ENCODE measurements around the gene NBDY. TPM values are rescaled to one million over a fixed set of nuclear protein-coding genes. Genes with fewer than 3 reads are reported as not detected.

The NBDY gene
- total and polyA plus RNA-seq, 2 of the 4 experiments (the other 2 are of a cell fraction) = 3.2 to 61.5 TPM

DNA sequence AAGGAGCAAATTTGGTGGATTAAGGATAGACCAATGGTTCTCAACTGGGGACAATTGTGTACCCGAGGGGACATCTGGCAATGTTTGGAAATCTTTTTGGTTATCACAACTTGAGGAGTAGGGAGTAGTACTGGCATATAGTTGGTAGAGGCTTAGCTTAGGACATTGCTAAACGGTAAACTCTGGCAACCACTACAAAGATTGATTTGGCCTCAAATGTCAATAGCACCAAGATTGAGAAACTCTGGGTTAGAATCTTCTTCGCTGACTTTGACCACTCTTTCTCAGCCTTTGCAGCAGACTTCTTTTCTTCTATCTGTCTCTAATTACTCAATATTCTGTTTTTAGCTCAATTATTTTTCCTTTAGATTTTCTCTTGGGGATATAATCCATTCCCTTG is 1.5 kb upstream of the NBDY start:
- Histone ChIP-seq H4K5ac (ENCODE audit: low read depth, low read length) (no peak overlapping the region), H3K4me2 (ENCODE audit: low read depth, low read length) (no peak overlapping the region), H3K9me3 (ENCODE audit: control insufficient read depth, insufficient read depth, low read length) (no peaks in the 10 kb centered on the region), H2AFZ (replicated peaks; ENCODE audit: low read length, poor library complexity) (no peak overlapping the region), H3K56ac (ENCODE audit: extremely low read depth, insufficient read depth, low read length) (no peak overlapping the region), H3K9me1 (ENCODE audit: insufficient read depth, low read length) (no peaks in the 10 kb centered on the region), H3K4ac (ENCODE audit: low read depth, low read length) (no peak overlapping the region), H3K79me1 (ENCODE audit: low read depth in 1 of 2, low read length in 2 of 2) (no peaks in the 10 kb centered on the region; a peak in 2 of 4 replicates), H3K36me3 (ENCODE audit: control insufficient read depth, insufficient read depth, low read length) (no peaks in the 10 kb centered on the region), H4K20me1 (ENCODE audit: insufficient read depth, low read length) (no peaks in the 10 kb centered on the region), H2BK120ac (ENCODE audit: low read depth, low read length) (no peak overlapping the region), H3K18ac (ENCODE audit: low read depth, low read length) (no peak overlapping the region), H2BK15ac (ENCODE audit: low read depth, low read length) (no peak overlapping the region), H2BK5ac (ENCODE audit: low read depth, low read length, poor library complexity, severe bottlenecking) (no peak overlapping the region), H3K9ac (ENCODE audit: low read depth, low read length) (no peak overlapping the region), H3K4me1 (ENCODE audit: control insufficient read depth, insufficient read depth, low read length) (no peaks in the 10 kb centered on the region), H2AK5ac (ENCODE audit: low read depth, low read length) (no peak overlapping the region), H4K8ac (ENCODE audit: low read depth in 2 of 2, low read length in 2 of 2) (no peak overlapping the region), H3K23ac (ENCODE audit: low read depth, low read length) (no peak overlapping the region), H2BK20ac (ENCODE audit: low read depth, low read length) (no peak overlapping the region), H2AK9ac (replicated peaks; ENCODE audit: low read depth, low read length, poor library complexity) (no peak overlapping the region), H3K27me3 (ENCODE audit: control insufficient read depth, insufficient read depth, low read length) (no peaks in the 10 kb centered on the region), H4K91ac (ENCODE audit: insufficient read depth, low read depth, low read length) (no peak overlapping the region), H3K27ac (ENCODE audit: insufficient read depth, low read length) (no peak overlapping the region), H3K14ac (replicated peaks; ENCODE audit: low read depth, low read length) (no peak overlapping the region), H3K4me3 (ENCODE audit: insufficient read depth, low read depth, low read length) (no peak overlapping the region)
- ChIA-PET POLR2A (ENCODE audit: unreplicated experiment) (no interaction called here), CTCF (interaction anchor here (1.7 kb wide), 1 partner anchor 447 kb away, joined by 4 read pairs; no protein-coding TSS in a partner anchor)
- intact Hi-C loops (cut with micrococcal nuclease) (loop anchor here (2.0 to 5.0 kb wide), 2 partner anchors 160 to 445 kb away; no protein-coding TSS in a partner anchor), in situ Hi-C loops (cut with MboI; ENCODE audit: low sequenced_read_pairs) (loop anchor here (25.0 kb wide), 1 partner anchor 1565 kb away; no protein-coding TSS in a partner anchor), dilution Hi-C loops (cut with HindIII; ENCODE audit: low sequenced_read_pairs, unreplicated experiment) (no loop called here)
- WGBS, 2 experiments (ENCODE audit: extremely low coverage in 2 of 2, insufficient read length in 1 of 2) = 65% methylated on average over 2 of the region's 3 CpGs; no CpG with 5 or more reads in 1 of the 2 experiments
- no peak for DNase-seq
- TF ChIP-seq MAFK (IDR thresholded peaks at IDR 0.05; ENCODE audit: low read depth, low read length) = no peak
- no peak for TF ChIP-seq RAD21 (IDR thresholded peaks at IDR 0.05; ENCODE audit: low read length)
- no peak for TF ChIP-seq POLR2A (IDR thresholded peaks at IDR 0.05; ENCODE audit: low read depth, low read length)
- TF ChIP-seq MAZ (IDR thresholded peaks at IDR 0.05; ENCODE audit: borderline replicate concordance, low read depth, low read length) = no peak
- no peak for TF ChIP-seq CHD1 (IDR thresholded peaks at IDR 0.05; ENCODE audit: low read depth, low read length)
- TF ChIP-seq FOS (IDR thresholded peaks at IDR 0.05; ENCODE audit: low read depth, low read length) = no peak
- no peak for TF ChIP-seq MXI1 (IDR thresholded peaks at IDR 0.05; ENCODE audit: borderline replicate concordance, low read depth, low read length)
- TF ChIP-seq SMC3 (IDR thresholded peaks at IDR 0.05; ENCODE audit: low read depth, low read length) = no peak
- no peak for TF ChIP-seq RCOR1 (IDR thresholded peaks at IDR 0.05; ENCODE audit: insufficient replicate concordance, low read length)
- no peak for TF ChIP-seq ELK1 (IDR thresholded peaks at IDR 0.05; ENCODE audit: borderline replicate concordance, low read depth, low read length)
- no peak for TF ChIP-seq RFX5 (IDR thresholded peaks at IDR 0.05; ENCODE audit: low read depth, low read length)
- no peak for TF ChIP-seq NFE2L2 (IDR thresholded peaks at IDR 0.05; ENCODE audit: low read depth, low read length)
- no peak for TF ChIP-seq BHLHE40 (IDR thresholded peaks at IDR 0.05; ENCODE audit: low read depth, low read length)
- no peak for TF ChIP-seq CEBPB (IDR thresholded peaks at IDR 0.05; ENCODE audit: low read depth, low read length)
- TF ChIP-seq, protein P1, sequence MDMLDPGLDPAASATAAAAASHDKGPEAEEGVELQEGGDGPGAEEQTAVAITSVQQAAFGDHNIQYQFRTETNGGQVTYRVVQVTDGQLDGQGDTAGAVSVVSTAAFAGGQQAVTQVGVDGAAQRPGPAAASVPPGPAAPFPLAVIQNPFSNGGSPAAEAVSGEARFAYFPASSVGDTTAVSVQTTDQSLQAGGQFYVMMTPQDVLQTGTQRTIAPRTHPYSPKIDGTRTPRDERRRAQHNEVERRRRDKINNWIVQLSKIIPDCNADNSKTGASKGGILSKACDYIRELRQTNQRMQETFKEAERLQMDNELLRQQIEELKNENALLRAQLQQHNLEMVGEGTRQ (IDR thresholded peaks at IDR 0.05; ENCODE audit: low read depth, low read length) = no peak
- TF ChIP-seq, protein P2, sequence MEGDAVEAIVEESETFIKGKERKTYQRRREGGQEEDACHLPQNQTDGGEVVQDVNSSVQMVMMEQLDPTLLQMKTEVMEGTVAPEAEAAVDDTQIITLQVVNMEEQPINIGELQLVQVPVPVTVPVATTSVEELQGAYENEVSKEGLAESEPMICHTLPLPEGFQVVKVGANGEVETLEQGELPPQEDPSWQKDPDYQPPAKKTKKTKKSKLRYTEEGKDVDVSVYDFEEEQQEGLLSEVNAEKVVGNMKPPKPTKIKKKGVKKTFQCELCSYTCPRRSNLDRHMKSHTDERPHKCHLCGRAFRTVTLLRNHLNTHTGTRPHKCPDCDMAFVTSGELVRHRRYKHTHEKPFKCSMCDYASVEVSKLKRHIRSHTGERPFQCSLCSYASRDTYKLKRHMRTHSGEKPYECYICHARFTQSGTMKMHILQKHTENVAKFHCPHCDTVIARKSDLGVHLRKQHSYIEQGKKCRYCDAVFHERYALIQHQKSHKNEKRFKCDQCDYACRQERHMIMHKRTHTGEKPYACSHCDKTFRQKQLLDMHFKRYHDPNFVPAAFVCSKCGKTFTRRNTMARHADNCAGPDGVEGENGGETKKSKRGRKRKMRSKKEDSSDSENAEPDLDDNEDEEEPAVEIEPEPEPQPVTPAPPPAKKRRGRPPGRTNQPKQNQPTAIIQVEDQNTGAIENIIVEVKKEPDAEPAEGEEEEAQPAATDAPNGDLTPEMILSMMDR (conservative IDR thresholded peaks at IDR 0.05; ENCODE audit: low read depth, low read length) = no peak
- BruUV-seq (replicated peaks) = no TSS peak
- ATAC-seq (ENCODE audit: low read depth) = no peak

Measured in IMR-90 (cell line).